GM23338 (cell line): ENCODE data around the gene NDUFB8. TPM values are rescaled to one million over a fixed set of nuclear protein-coding genes. Genes with fewer than 3 reads are reported as not detected.

Source experiments
- ATAC-seq: fragments of 200-7000 bp; cut with Tn5 transposase; 3 replicates; pipeline ENCODE4 v1.9.1; 2020
- DNase-seq: peaks from one replicate; pipeline ENCODE4 v3.0.0-alpha.2; 2015; ENCODE audit warnings: low spot score
- H2AFZ ChIP-seq: fragments of 200-600 bp; sonication (generic); 2 replicates; pipeline ENCODE4 v1.8.0; 2016; ENCODE audit warnings: antibody characterized with exemption, mild to moderate bottlenecking, moderate library complexity
- H3F3A ChIP-seq: fragments of 200-600 bp; sonication (generic); replicated peaks from 2 replicates; pipeline ENCODE4 v1.8.0; 2017; ENCODE audit warnings: antibody characterized with exemption, mixed run types, low read depth
- H3K27ac ChIP-seq: fragments of 200-600 bp; sonication (generic); 2 replicates; pipeline ENCODE4 v1.6.1; 2016; ENCODE audit warnings: low read depth
- H3K27me3 ChIP-seq: fragments of 200-600 bp; sonication (generic); 2 replicates; pipeline ENCODE4 v1.8.0; 2016; ENCODE audit warnings: mild to moderate bottlenecking, mixed run types, moderate library complexity; ENCODE audit not compliant: insufficient read depth
- H3K36me3 ChIP-seq: fragments of 200-600 bp; sonication (generic); 2 replicates; pipeline ENCODE4 v1.8.0; 2016; ENCODE audit warnings: mild to moderate bottlenecking; ENCODE audit not compliant: insufficient read depth
- H3K4me1 ChIP-seq: fragments of 200-600 bp; sonication (generic); 2 replicates; pipeline ENCODE4 v1.8.0; 2016; ENCODE audit warnings: mild to moderate bottlenecking, moderate library complexity; ENCODE audit not compliant: insufficient read depth
- H3K4me2 ChIP-seq: fragments of 200-600 bp; sonication (generic); 2 replicates; pipeline ENCODE4 v1.7.1; 2017; ENCODE audit warnings: mixed run types
- H3K4me3 ChIP-seq: fragments of 200-600 bp; sonication (generic); 2 replicates; pipeline ENCODE4 v1.6.1; 2016; ENCODE audit warnings: mixed run types
- H3K79me2 ChIP-seq: fragments of 200-600 bp; sonication (generic); replicated peaks from 2 replicates; pipeline ENCODE4 v1.8.0; 2017; ENCODE audit warnings: mild to moderate bottlenecking; ENCODE audit not compliant: insufficient read depth
- H3K9me2 ChIP-seq: fragments of 200-600 bp; sonication (generic); 2 replicates; pipeline ENCODE4 v1.8.0; 2017; ENCODE audit not compliant: insufficient read depth
- H4K20me1 ChIP-seq: fragments of 200-600 bp; sonication (generic); replicated peaks from 2 replicates; pipeline ENCODE4 v1.8.0; 2017; ENCODE audit warnings: mild to moderate bottlenecking; ENCODE audit not compliant: insufficient read depth
- H3K27ac Mint-ChIP-seq: 2 replicates; pipeline ENCODE4 v1.8.0; 2020; ENCODE audit warnings: inconsistent platforms, mild to moderate bottlenecking, moderate library complexity, mixed read lengths
- H3K27me3 Mint-ChIP-seq: 3 replicates; pipeline ENCODE4 v1.8.0; 2022; ENCODE audit warnings: low read depth, mild to moderate bottlenecking, moderate library complexity, mixed read lengths, inconsistent platforms; ENCODE audit not compliant: insufficient read depth, poor library complexity
- H3K36me3 Mint-ChIP-seq: 3 replicates; pipeline ENCODE4 v1.8.0; 2021; ENCODE audit warnings: low read depth, mild to moderate bottlenecking, inconsistent platforms, moderate library complexity, mixed read lengths
- H3K4me1 Mint-ChIP-seq: 3 replicates; pipeline ENCODE4 v1.8.0; 2020; ENCODE audit warnings: mild to moderate bottlenecking, inconsistent platforms, mixed read lengths
- H3K4me3 Mint-ChIP-seq: 3 replicates; pipeline ENCODE4 v1.8.0; 2021; ENCODE audit warnings: moderate library complexity, mild to moderate bottlenecking, inconsistent platforms, mixed read lengths
- H3K9me3 Mint-ChIP-seq: 3 replicates; pipeline ENCODE4 v1.8.0; 2020; ENCODE audit warnings: moderate library complexity, mild to moderate bottlenecking, inconsistent platforms, mixed read lengths
- CREB1 ChIP-seq: fragments of 250-450 bp; sonication (Bioruptor Pico); IDR thresholded peaks from 2 replicates; pipeline ENCODE4 v1.5.0; 2020; ENCODE audit warnings: low read depth, mild to moderate bottlenecking, moderate library complexity
- CTCF ChIP-seq, 2 experiments: fragments of 200-600 bp in 1 of 2; sonication (generic) in 1 of 2; conservative IDR thresholded peaks; 2 replicates each; pipeline versions ENCODE4 v1.5.1 to v1.6.1; 2016 to 2017; ENCODE audit warnings: antibody characterized with exemption in 2 of 2, low read depth in 2 of 2, mild to moderate bottlenecking in 2 of 2, moderate library complexity in 1 of 2
- ETS1 ChIP-seq: IDR thresholded peaks from 2 replicates; pipeline ENCODE4 v1.6.1; 2016; ENCODE audit warnings: antibody characterized with exemption
- EZH2 ChIP-seq: fragments of 200-600 bp; sonication (generic); IDR thresholded peaks from one replicate; pipeline ENCODE4 v1.8.0; 2017; ENCODE audit warnings: antibody characterized with exemption, mild to moderate bottlenecking, low read depth; ENCODE audit not compliant: unreplicated experiment
- EZH2phosphoT487 ChIP-seq: fragments of 200-600 bp; sonication (generic); IDR thresholded peaks from one replicate; pipeline ENCODE4 v1.8.1; 2018; ENCODE audit warnings: antibody characterized with exemption; ENCODE audit not compliant: unreplicated experiment
- JUNB ChIP-seq: IDR thresholded peaks from one replicate; pipeline ENCODE4 v1.6.1; 2016; ENCODE audit warnings: antibody characterized with exemption; ENCODE audit not compliant: unreplicated experiment
- NANOG ChIP-seq: IDR thresholded peaks from 2 replicates; pipeline ENCODE4 v1.6.1; 2016; ENCODE audit warnings: antibody characterized with exemption, borderline replicate concordance
- POLR2AphosphoS5 ChIP-seq: IDR thresholded peaks from 2 replicates; pipeline ENCODE4 v1.6.1; 2016; ENCODE audit warnings: antibody characterized with exemption, low read depth
- REST ChIP-seq: IDR thresholded peaks from one replicate; pipeline ENCODE4 v1.6.1; 2018; ENCODE audit warnings: antibody characterized with exemption; ENCODE audit not compliant: unreplicated experiment
- STAT1 ChIP-seq: IDR thresholded peaks from one replicate; pipeline ENCODE4 v1.6.1; 2016; ENCODE audit warnings: antibody characterized with exemption; ENCODE audit not compliant: unreplicated experiment
- ZNF114 ChIP-seq: fragments of 250-450 bp; sonication (Bioruptor Pico); IDR thresholded peaks from 2 replicates; pipeline ENCODE4 v1.5.0; 2020; ENCODE audit warnings: mild to moderate bottlenecking, moderate library complexity
- ZNF331 ChIP-seq: fragments of 250-450 bp; sonication (Bioruptor Pico); IDR thresholded peaks from 2 replicates; pipeline ENCODE4 v1.5.0; 2020; ENCODE audit warnings: low read depth, mild to moderate bottlenecking, moderate library complexity
- ZNF462 ChIP-seq: fragments of 250-450 bp; sonication (Bioruptor Pico); IDR thresholded peaks from 2 replicates; pipeline ENCODE4 v1.5.0; 2020; ENCODE audit warnings: mild to moderate bottlenecking, moderate library complexity
- polyA plus RNA-seq: library from polyadenylated mRNA; unstranded; fragments of >200 nt; fragmentation: Nextera tagmentation; extraction: Ambion mirVana; gene quantifications from 2 replicates; pipeline ENCODE4 v1.2.1, GENCODE V29; 2016
- total RNA-seq: library from RNA; depleted of rRNA; stranded (reverse); fragments of >200 nt; shearing (Covaris generic); gene quantifications from 2 replicates; pipeline ENCODE4 v1.2.3, GENCODE V29; 2014

NDUFB8 gene
- total and polyA plus RNA-seq, 2 experiments from 2014 or later = 131 to 464 TPM

GRCh38 chr10:100508266-100508665 lies 21.4 kb downstream of the NDUFB8 start:
- no peaks in the 10 kb centered on the region for H3F3A ChIP-seq
- no peaks in the 10 kb centered on the region for H3K9me2 ChIP-seq
- no peaks in the 10 kb centered on the region for H4K20me1 ChIP-seq
- peaks cover 5% of the 10 kb centered on the region; the same call in 1 of the 3 replicates for H3K4me1 Mint-ChIP-seq
- H3K27me3 Mint-ChIP-seq = peaks cover 4% of the 10 kb centered on the region
- H3K27me3 ChIP-seq = no peaks in the 10 kb centered on the region
- H3K4me2 ChIP-seq = no peak overlapping the region
- H3K79me2 ChIP-seq = no peaks in the 10 kb centered on the region
- H2AFZ ChIP-seq = no peak overlapping the region
- no peak overlapping the region for H3K4me3 ChIP-seq
- no peak overlapping the region for H3K27ac ChIP-seq
- TF ChIP-seq ETS1 = no peak
- no peak for TF ChIP-seq REST
- no peak for TF ChIP-seq ZNF331 (CRISPR knock-in tag)
- TF ChIP-seq ZNF462 = no peak
- no peak for TF ChIP-seq JUNB
- TF ChIP-seq CTCF (conservative IDR thresholded peaks at IDR 0.05; ENCODE audit: low read depth in 2 of 2) = no peak
- no peak for TF ChIP-seq CREB1 (CRISPR knock-in tag)
- TF ChIP-seq EZH2 = no peak
- TF ChIP-seq STAT1 = no peak
- no peak for TF ChIP-seq EZH2phosphoT487
- no peak for TF ChIP-seq NANOG
- no peak for TF ChIP-seq ZNF114 (CRISPR knock-in tag)
- TF ChIP-seq POLR2AphosphoS5 = no peak
- no peaks in the 10 kb centered on the region for H3K4me1 ChIP-seq
- no peaks in the 10 kb centered on the region for H3K9me3 Mint-ChIP-seq
- no peaks in the 10 kb centered on the region for H3K36me3 ChIP-seq
- H3K4me3 Mint-ChIP-seq = no peak overlapping the region
- no peak for ATAC-seq
- DNase-seq = no peak
- H3K27ac Mint-ChIP-seq = no peak overlapping the region
- no peaks in the 10 kb centered on the region for H3K36me3 Mint-ChIP-seq
